Lower leg skin (tissue), 4 donors: ENCODE measurements around the gene CSF3R. TPM values are rescaled to one million over a fixed set of nuclear protein-coding genes. Genes with fewer than 3 reads are reported as not detected.
"Not testable (repeated sequence)": the region's sequence is repeated elsewhere in the genome, so short reads cannot be mapped to it uniquely, and the experiment has no call there.

Source experiments
- DNase-seq, 2 donors: peaks; one replicate each; pipeline ENCODE4 v3.0.0-alpha.2; 2019; ENCODE audit warnings: low spot score in 2 of 2
- H3K4me3 ChIP-seq: fragments of 200-600 bp; sonication (generic); 2 replicates; pipeline ENCODE4 v1.5.1; 2017; ENCODE audit warnings: mild to moderate bottlenecking, low read depth; ENCODE audit not compliant: poor library complexity, severe bottlenecking
- CTCF ChIP-seq, 3 donors: fragments of 450-650 bp; IDR thresholded peaks; one replicate each; pipeline ENCODE4 v1.5.1; 2016; ENCODE audit warnings: antibody characterized with exemption in 3 of 3, mild to moderate bottlenecking in 3 of 3, moderate library complexity in 2 of 3
- POLR2A ChIP-seq, 2 donors: fragments of 450-650 bp; IDR thresholded peaks; one replicate each; pipeline ENCODE4 v1.6.1; 2016 to 2017; ENCODE audit warnings: antibody characterized with exemption in 2 of 2, mild to moderate bottlenecking in 1 of 2, moderate library complexity in 1 of 2
- WGBS, 2 donors: methylation state at CpG; one replicate each; pipeline ENCODE4 v1.1.5; 2018; 5-methylcytosine and 5-hydroxymethylcytosine counted together
- intact Hi-C: fragments of 100-400 bp; cut with DNase I; formaldehyde crosslinking; loops from one replicate; pipeline ENCODE4 v1.15.0; 2023; ENCODE audit warnings: low total_unique reads
- total RNA-seq, 4 donors: library from RNA; depleted of rRNA; stranded (reverse); fragments of >200 nt; gene quantifications; one replicate each; pipeline ENCODE4 v1.1.0, GENCODE V29; 2016

The CSF3R gene
- total RNA-seq, 4 donors from 2014 or later, result 0.69 to 3.1 (median 2.3) TPM

GRCh38 chr1:36484099-36484498 is 1.4 kb upstream of the CSF3R start:
- no peak for DNase-seq
- WGBS, 2 donors, result 80% methylated on average over 2 of the region's 2 CpGs
- TF ChIP-seq POLR2A (IDR thresholded peaks at IDR 0.05) (no peak), CTCF (IDR thresholded peaks at IDR 0.05) (no peak)
- H3K4me3 ChIP-seq, result no peak overlapping the region
- intact Hi-C loops, result no loop called here

- 42 to 43% methylated on average over 26 of the region's 26 CpGs for WGBS, 2 donors
- intact Hi-C loops, result no loop called here
- H3K4me3 ChIP-seq, result no peak overlapping the region
- no peak for TF ChIP-seq POLR2A (IDR thresholded peaks at IDR 0.05)
- TF ChIP-seq CTCF (IDR thresholded peaks at IDR 0.05), result no peak
- no peak for DNase-seq
Measured at GRCh38 chr1:36481771-36482723, 666 bp downstream of the CSF3R start.

GRCh38 chr1:36481091-36481490 is 1.6 kb downstream of the CSF3R start:
- H3K4me3 ChIP-seq, result no peak overlapping the region

GRCh38 chr1:36480161-36480560 is 2.6 kb downstream of the CSF3R start:
- TF ChIP-seq POLR2A (IDR thresholded peaks at IDR 0.05) (no peak), CTCF (IDR thresholded peaks at IDR 0.05) (no peak)
- WGBS, 2 donors, result 89 to 94% methylated on average over 2 of the region's 2 CpGs
- intact Hi-C loops, result no loop called here
- no peak overlapping the region for H3K4me3 ChIP-seq
- peak in 1 of 2 donors; percentile 56 for DNase-seq

More at GRCh38 chr1:36481091-36481490, 1.6 kb downstream of the CSF3R start:
- peak in 1 of 2 donors; percentile 68 for DNase-seq
- WGBS, 2 donors, result 84% methylated on average over 6 of the region's 6 CpGs
- intact Hi-C loops, result no loop called here
- TF ChIP-seq CTCF (IDR thresholded peaks at IDR 0.05) (no peak), POLR2A (IDR thresholded peaks at IDR 0.05) (no peak)

- intact Hi-C loops, result no loop called here
- H3K4me3 ChIP-seq, result no peak overlapping the region
- 80 to 94% methylated on average over 2 of the region's 2 CpGs for WGBS, 2 donors
Measured at GRCh38 chr1:36479505-36480051, 3.1 kb downstream of the CSF3R start.

GRCh38 chr1:36477615-36478014 is 5.1 kb downstream of the CSF3R start:
- H3K4me3 ChIP-seq, DNase-seq, intact Hi-C loops: not testable (repeated sequence)
- 88% methylated on average over 13 of the region's 13 CpGs for WGBS, 2 donors

More at GRCh38 chr1:36479505-36480051, 3.1 kb downstream of the CSF3R start:
- no peak for TF ChIP-seq CTCF (IDR thresholded peaks at IDR 0.05)
- no peak for TF ChIP-seq POLR2A (IDR thresholded peaks at IDR 0.05)
- DNase-seq, result no peak
